Neural progenitor cell (in vitro differentiated cells): ENCODE results near the gene MORN4. TPM values are rescaled to one million over a fixed set of nuclear protein-coding genes. Genes with fewer than 3 reads are reported as not detected.

Experiments used
- DNase-seq: peaks from one replicate; pipeline ENCODE4 v3.0.0-alpha.2; 2016; ENCODE audit warnings: low spot score
- H2AFZ ChIP-seq: fragments of 200-600 bp; sonication (generic); replicated peaks from 2 replicates; pipeline ENCODE4 v1.6.1; 2016; ENCODE audit warnings: antibody characterized with exemption
- H3F3A ChIP-seq: fragments of 200-600 bp; sonication (generic); 2 replicates; pipeline ENCODE4 v1.6.1; 2016; ENCODE audit warnings: antibody characterized with exemption, low read depth
- H3K27ac ChIP-seq: fragments of 200-600 bp; sonication (generic); 2 replicates; pipeline ENCODE4 v1.5.1; 2016; ENCODE audit warnings: mild to moderate bottlenecking
- H3K27me3 ChIP-seq: fragments of 200-600 bp; sonication (generic); 2 replicates; pipeline ENCODE4 v1.6.1; 2016; ENCODE audit warnings: mild to moderate bottlenecking, moderate library complexity
- H3K36me3 ChIP-seq: fragments of 200-600 bp; sonication (generic); 2 replicates; pipeline ENCODE4 v1.5.1; 2016
- H3K4me1 ChIP-seq: fragments of 200-600 bp; sonication (generic); 2 replicates; pipeline ENCODE4 v1.6.1; 2016; ENCODE audit warnings: mixed run types
- H3K4me2 ChIP-seq: fragments of 200-600 bp; sonication (generic); 2 replicates; pipeline ENCODE4 v1.6.1; 2016
- H3K4me3 ChIP-seq: fragments of 200-600 bp; sonication (generic); 2 replicates; pipeline ENCODE4 v1.5.1; 2016
- H3K79me2 ChIP-seq: fragments of 200-600 bp; sonication (generic); 2 replicates; pipeline ENCODE4 v1.6.1; 2016; ENCODE audit warnings: low read depth
- H3K9ac ChIP-seq: fragments of 200-600 bp; sonication (generic); 2 replicates; pipeline ENCODE4 v1.6.1; 2016
- H3K9me3 ChIP-seq: fragments of 200-600 bp; sonication (generic); 2 replicates; pipeline ENCODE4 v1.5.1; 2016; ENCODE audit warnings: low read depth
- H4K20me1 ChIP-seq: fragments of 200-600 bp; sonication (generic); 2 replicates; pipeline ENCODE4 v1.6.1; 2016; ENCODE audit warnings: low read depth
- H3K27ac Mint-ChIP-seq: 3 replicates; pipeline ENCODE4 v1.8.0; 2021; ENCODE audit warnings: mixed read lengths
- H3K27me3 Mint-ChIP-seq: 2 replicates; pipeline ENCODE4 v1.8.0; 2022; ENCODE audit warnings: low read depth, mild to moderate bottlenecking, inconsistent platforms, moderate library complexity, mixed read lengths; ENCODE audit not compliant: insufficient read depth
- H3K36me3 Mint-ChIP-seq: 3 replicates; pipeline ENCODE4 v1.8.0; 2021; ENCODE audit warnings: mixed read lengths
- H3K4me1 Mint-ChIP-seq: 3 replicates; pipeline ENCODE4 v1.8.0; 2021; ENCODE audit warnings: mixed read lengths
- H3K4me3 Mint-ChIP-seq: 3 replicates; pipeline ENCODE4 v1.8.0; 2021; ENCODE audit warnings: mild to moderate bottlenecking, moderate library complexity, mixed read lengths
- H3K9me3 Mint-ChIP-seq: 3 replicates; pipeline ENCODE4 v1.8.0; 2020; ENCODE audit warnings: mixed read lengths
- CTCF ChIP-seq: fragments of 200-600 bp; sonication (generic); IDR thresholded peaks from 2 replicates; pipeline ENCODE4 v1.5.1; 2017; ENCODE audit warnings: antibody characterized with exemption, mild to moderate bottlenecking
- EZH2 ChIP-seq: fragments of 200-600 bp; sonication (generic); IDR thresholded peaks from 2 replicates; pipeline ENCODE4 v1.6.1; 2017; ENCODE audit warnings: antibody characterized with exemption, mild to moderate bottlenecking, moderate library complexity
- EZH2phosphoT487 ChIP-seq: fragments of 200-600 bp; sonication (generic); IDR thresholded peaks from 2 replicates; pipeline ENCODE4 v1.6.1; 2017; ENCODE audit warnings: antibody characterized with exemption
- total RNA-seq: library from RNA; depleted of rRNA; stranded (reverse); fragments of >200 nt; gene quantifications from 2 replicates; pipeline ENCODE4 v1.2.3, GENCODE V29; 2015; ENCODE audit warnings: low replicate concordance

Gene MORN4
- total RNA-seq, 1 donor from 2014 or later, result 23.8 TPM

- no peak overlapping the region for H3K4me2 ChIP-seq
- H3K4me3 ChIP-seq, result no peak overlapping the region
- Mint-ChIP-seq H3K27ac (peak overlapping the region; percentile 18), H3K4me1 (peaks cover 3% of the 10 kb centered on the region), H3K9me3 (no peaks in the 10 kb centered on the region), H3K4me3 (peak overlapping the region; percentile 46), H3K36me3 (no peaks in the 10 kb centered on the region), H3K27me3 (peaks cover 4% of the 10 kb centered on the region)
- no peak for TF ChIP-seq EZH2
- TF ChIP-seq CTCF, result no peak
- TF ChIP-seq EZH2phosphoT487, result no peak
- no peaks in the 10 kb centered on the region for H3K9me3 ChIP-seq
- H3K4me1 ChIP-seq, result no peaks in the 10 kb centered on the region
- no peaks in the 10 kb centered on the region for H3K36me3 ChIP-seq
- no peak overlapping the region for H2AFZ ChIP-seq
- H3K27me3 ChIP-seq, result no peaks in the 10 kb centered on the region
- no peaks in the 10 kb centered on the region for H3K79me2 ChIP-seq
- no peak overlapping the region for H3K27ac ChIP-seq
- no peak overlapping the region for H3K9ac ChIP-seq
- H4K20me1 ChIP-seq, result no peaks in the 10 kb centered on the region
- H3F3A ChIP-seq, result no peaks in the 10 kb centered on the region
- no peak for DNase-seq
These were observed 60.3 kb downstream of the MORN4 start for GRCh38 chr10:97573021-97573420.

DNA sequence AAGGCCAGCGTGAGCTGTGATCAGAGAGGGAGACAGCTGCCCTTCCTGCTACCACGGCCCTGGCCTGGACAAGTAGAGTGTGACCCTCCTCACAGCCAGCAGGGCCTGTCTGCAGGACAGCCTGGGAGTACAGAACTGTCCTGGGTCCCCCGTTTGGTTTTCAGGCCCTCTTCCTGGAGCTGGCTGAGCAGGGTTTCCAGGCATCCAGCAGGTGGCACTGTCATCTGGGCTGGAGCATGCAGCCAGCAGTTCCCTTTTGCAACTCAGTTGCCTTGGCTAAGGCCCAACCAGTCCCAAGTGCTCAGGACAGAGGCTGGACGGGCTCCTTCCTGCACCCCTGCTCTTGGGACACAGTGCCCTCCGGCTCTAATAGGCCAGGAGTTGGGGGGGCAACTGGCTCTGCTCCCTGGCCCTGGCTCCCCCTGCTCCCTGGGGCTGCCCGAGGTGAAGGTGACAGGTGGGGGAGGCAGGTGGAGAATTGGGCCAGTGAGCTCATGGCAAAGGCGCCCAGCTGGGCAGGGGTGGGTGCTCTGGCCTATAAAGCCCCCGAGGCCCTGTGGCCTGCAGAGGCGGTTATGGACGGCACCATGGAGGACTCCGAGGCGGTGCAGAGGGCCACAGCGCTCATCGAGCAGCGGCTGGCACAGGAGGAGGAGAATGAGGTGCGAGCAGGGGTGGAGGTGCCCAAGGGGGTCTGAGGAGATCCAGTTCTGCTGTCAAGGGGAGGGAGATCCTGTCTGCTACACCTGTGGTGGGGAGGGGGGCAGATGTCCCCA is 60.9 kb downstream of the MORN4 start, which contains the start of gene ANKRD2:
Gene ANKRD2, plus strand, starts transcription at position 566 of the 776 bp plus-strand sequence. Its CDS starts 10 bp downstream, at position 576.
- no peaks in the 10 kb centered on the region for H3K36me3 Mint-ChIP-seq
- peak within 1 kb of the TSS; percentile 46 for H3K4me3 Mint-ChIP-seq
- no peak within 1 kb of the TSS for H3K27ac ChIP-seq
- H3K27ac Mint-ChIP-seq, result peak within 1 kb of the TSS; percentile 18
- TF ChIP-seq EZH2 (no peak), CTCF (peak; percentile 88)
- peaks cover 3% of the 10 kb centered on the region for H3K4me1 Mint-ChIP-seq
- DNase-seq, result peak; percentile 84
- no peak within 1 kb of the TSS for H3K9ac ChIP-seq
- no peak within 1 kb of the TSS for H3K4me3 ChIP-seq
- no peaks in the 10 kb centered on the region for H3K9me3 Mint-ChIP-seq
- no peaks in the 10 kb centered on the region for H4K20me1 ChIP-seq
- H3K36me3 ChIP-seq, result no peaks in the 10 kb centered on the region
- H3K27me3 Mint-ChIP-seq, result peaks cover 4% of the 10 kb centered on the region
- H3K4me1 ChIP-seq, result no peaks in the 10 kb centered on the region
- no peaks in the 10 kb centered on the region for H3F3A ChIP-seq
- H3K4me2 ChIP-seq, result no peak within 1 kb of the TSS
- H3K9me3 ChIP-seq, result no peaks in the 10 kb centered on the region
- no peaks in the 10 kb centered on the region for H3K27me3 ChIP-seq
- no peak within 1 kb of the TSS for H2AFZ ChIP-seq
- H3K79me2 ChIP-seq, result no peaks in the 10 kb centered on the region

DNA sequence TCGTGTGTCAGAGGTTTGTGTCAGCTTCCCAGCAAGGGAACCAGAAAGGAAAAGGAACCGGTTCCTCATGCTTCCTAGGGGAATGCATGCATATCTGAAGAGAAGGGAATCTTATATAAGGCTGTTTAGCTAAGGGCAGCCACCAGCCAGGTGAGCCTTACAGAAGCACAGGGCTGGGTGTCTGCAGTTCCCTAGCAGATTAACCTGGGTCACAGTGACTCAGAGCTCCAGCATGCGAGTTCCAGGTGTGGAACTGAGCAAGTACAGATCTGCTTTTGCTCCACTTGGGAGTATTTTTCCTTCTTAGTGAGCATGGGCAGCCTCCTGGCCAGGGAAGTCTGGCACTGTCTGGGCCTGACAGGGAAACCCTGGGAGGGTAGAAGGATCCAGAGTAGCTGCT is 61.7 kb downstream of the MORN4 start:
- Histone ChIP-seq H3K79me2 (no peaks in the 10 kb centered on the region), H2AFZ (no peak overlapping the region), H4K20me1 (no peaks in the 10 kb centered on the region), H3K9me3 (no peaks in the 10 kb centered on the region), H3K4me2 (no peak overlapping the region), H3K27me3 (no peaks in the 10 kb centered on the region), H3K4me3 (no peak overlapping the region), H3K9ac (no peak overlapping the region), H3K4me1 (no peaks in the 10 kb centered on the region), H3F3A (no peaks in the 10 kb centered on the region), H3K36me3 (no peaks in the 10 kb centered on the region), H3K27ac (no peak overlapping the region)
- no peaks in the 10 kb centered on the region for H3K9me3 Mint-ChIP-seq
- DNase-seq, result no peak
- no peaks in the 10 kb centered on the region for H3K36me3 Mint-ChIP-seq
- H3K4me3 Mint-ChIP-seq, result no peak overlapping the region
- TF ChIP-seq EZH2phosphoT487, result no peak
- TF ChIP-seq CTCF, result no peak
- TF ChIP-seq EZH2, result no peak
- peaks cover 4% of the 10 kb centered on the region for H3K27me3 Mint-ChIP-seq
- no peak overlapping the region for H3K27ac Mint-ChIP-seq
- peaks cover 3% of the 10 kb centered on the region for H3K4me1 Mint-ChIP-seq
